NOMO-1 treated with dmso at 0.1 percent for 144 hours (cell line): ENCODE measurements around the gene ANKMY1.

Source experiments
- DNase-seq: peaks from one replicate; lab custom pipeline; 2025; ENCODE audit not compliant: unreplicated experiment; lab: John Stamatoyannopoulos, UW

ANKMY1 gene

GRCh38 chr2:240462707-240463273 lies 95.0 kb downstream of the ANKMY1 start:
- no peak for DNase-seq

- no peak for DNase-seq
These were observed 95.6 kb downstream of the ANKMY1 start for GRCh38 chr2:240462073-240462706.

GRCh38 chr2:240461471-240462072 lies 96.2 kb downstream of the ANKMY1 start:
- no peak for DNase-seq

- no peak for DNase-seq
These were observed 96.9 kb downstream of the ANKMY1 start for GRCh38 chr2:240460781-240461431.

GRCh38 chr2:240460253-240460711 lies 97.5 kb downstream of the ANKMY1 start:
- DNase-seq, result no peak

- no peak for DNase-seq
These were observed 98.2 kb downstream of the ANKMY1 start for GRCh38 chr2:240459401-240460252.

GRCh38 chr2:240458900-240459391 lies 98.8 kb downstream of the ANKMY1 start:
- no peak for DNase-seq

GRCh38 chr2:240458044-240458899 lies 99.5 kb downstream of the ANKMY1 start:
- no peak for DNase-seq

- no peak for DNase-seq
These were observed 100.4 kb downstream of the ANKMY1 start for GRCh38 chr2:240457223-240458043.

GRCh38 chr2:240456447-240457222 lies 101.2 kb downstream of the ANKMY1 start:
- no peak for DNase-seq

- no peak for DNase-seq
These were observed 101.9 kb downstream of the ANKMY1 start for GRCh38 chr2:240455647-240456446.

GRCh38 chr2:240455272-240455646 lies 102.5 kb downstream of the ANKMY1 start:
- DNase-seq, result no peak

- no peak for DNase-seq
These were observed 103.5 kb downstream of the ANKMY1 start for GRCh38 chr2:240454106-240454901.

GRCh38 chr2:240453461-240454105 lies 104.2 kb downstream of the ANKMY1 start:
- DNase-seq, result no peak

GRCh38 chr2:240452462-240453256 lies 105.1 kb downstream of the ANKMY1 start:
- no peak for DNase-seq
